Femur (tissue), 1 donor: Measurements from ENCODE around the gene GPHN.
"Not testable (repeated sequence)": the region's sequence is repeated elsewhere in the genome, so short reads cannot be mapped to it uniquely, and the experiment has no call there.

Experiments
- DNase-seq: peaks from one replicate; pipeline ENCODE4 v3.0.0-alpha.2; 2017

GPHN gene

GRCh38 chr14:66827182-66827581, 319.2 kb downstream of the GPHN start:
- DNase-seq: no peak

DNA sequence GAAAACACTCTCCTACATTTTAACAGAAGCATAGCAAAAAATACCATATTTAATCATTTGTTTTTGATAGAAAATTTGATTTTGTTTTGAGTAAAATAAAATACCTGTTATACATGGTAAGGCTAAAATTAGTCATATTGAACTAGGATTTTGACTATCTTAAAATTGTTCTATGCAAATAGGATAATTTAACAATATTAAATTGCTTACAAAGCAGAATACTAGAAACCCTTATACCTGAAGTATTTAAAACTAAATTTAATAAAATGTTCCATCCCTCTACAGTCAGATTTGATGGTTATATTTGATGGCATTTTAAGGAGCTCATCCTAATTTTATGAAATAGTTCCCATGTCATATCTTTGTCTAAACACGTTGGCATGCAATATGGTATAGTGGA, 323.2 kb downstream of the GPHN start:
- DNase-seq: no peak

DNA sequence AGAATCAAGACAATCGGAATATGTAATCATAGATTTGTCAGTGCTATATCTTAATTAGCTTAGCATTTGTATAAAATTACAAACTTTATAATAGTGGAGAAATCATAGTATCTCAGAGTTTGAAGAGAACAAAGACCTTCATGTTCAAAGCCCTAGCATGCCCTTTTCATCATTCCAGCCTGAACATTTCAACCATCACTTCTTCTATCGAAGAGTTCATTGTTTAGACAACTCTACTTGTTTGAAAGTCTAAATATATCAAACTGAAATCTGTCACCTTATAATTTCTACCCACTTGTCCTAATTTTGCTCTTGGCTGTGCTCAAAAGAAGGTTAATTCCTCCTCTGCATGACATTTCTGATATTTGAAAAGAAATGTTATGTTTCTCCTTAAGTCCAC, 325.9 kb downstream of the GPHN start:
- no peak for DNase-seq

DNA sequence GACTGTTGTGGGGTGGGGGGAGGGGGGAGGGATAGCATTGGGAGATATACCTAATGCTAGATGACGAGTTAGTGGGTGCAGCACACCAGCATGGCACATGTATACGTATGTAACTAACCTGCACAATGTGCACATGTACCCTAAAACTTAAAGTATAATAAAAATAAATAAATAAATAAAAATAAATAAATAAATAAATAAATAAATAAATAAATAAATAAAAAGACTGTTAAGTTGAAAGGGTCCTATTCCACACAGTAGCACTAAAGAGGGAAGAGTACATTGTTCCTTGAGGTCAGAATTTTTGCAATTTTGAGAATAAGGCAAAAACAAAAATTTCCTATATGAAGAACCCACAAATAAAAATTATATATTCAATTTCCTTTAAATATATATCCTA, 329.5 kb downstream of the GPHN start:
- DNase-seq: not testable (repeated sequence)

DNA sequence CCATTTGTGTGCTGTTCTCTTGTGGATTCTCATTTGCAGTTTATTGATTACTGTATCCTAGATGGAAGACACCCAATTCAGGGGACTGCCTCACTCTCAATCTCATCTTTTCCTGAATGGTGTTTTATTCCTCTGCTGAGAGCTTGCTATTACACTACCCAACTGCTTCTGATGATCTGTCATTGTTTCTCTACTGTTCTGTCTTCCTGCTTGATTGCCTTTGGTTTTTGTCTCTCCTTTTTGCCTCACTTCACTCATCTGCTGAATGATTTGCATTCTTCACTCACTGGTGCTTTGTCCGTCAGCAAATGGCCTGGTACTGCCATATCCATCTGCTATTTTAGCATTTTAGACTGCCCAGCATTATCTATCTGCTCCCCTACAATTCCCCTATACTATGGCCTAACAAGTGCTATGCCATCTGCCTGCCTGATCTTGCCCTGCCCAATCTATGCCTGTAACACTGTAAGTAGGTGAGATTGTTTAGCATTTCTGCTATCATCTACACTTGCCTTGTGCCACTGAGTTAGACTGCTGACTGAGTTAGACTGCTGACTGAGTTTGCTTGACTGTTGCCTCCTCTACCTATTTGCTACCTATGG, 335.1 kb downstream of the GPHN start:
- DNase-seq: no peak

DNA sequence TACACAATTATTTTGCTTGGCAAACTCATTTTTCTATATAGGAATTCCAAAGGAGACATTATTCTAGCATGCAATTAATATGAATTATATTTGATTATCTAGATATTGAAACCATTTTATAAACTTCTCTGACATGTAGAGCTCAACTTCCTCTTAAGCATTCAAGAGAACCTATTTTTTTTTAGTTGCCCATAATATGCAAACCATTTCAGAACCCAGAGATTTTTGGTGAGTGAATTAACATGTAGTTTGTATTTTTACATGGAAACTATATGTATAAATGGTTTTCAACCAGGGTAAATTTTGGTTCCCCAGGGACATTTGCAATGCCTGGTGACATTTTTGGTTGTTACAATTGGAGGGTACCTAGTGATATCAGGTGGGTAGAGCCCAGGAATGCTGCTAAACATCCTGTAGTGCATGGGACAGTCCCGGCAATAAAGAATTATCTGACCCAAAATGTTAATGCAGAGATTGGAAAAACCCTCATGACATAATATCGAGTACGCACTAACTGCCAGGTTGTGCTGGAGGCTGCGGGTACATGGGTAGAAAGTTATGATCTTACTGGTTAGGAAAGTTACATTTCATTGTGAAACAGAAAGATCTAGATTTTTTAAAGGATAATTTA, 342.4 kb downstream of the GPHN start:
- no peak for DNase-seq

- DNase-seq: no peak
Observed at GRCh38 chr14:66853311-66853710, 345.4 kb downstream of the GPHN start.

GRCh38 chr14:66857867-66858266, 349.9 kb downstream of the GPHN start:
- no peak for DNase-seq

GRCh38 chr14:66859063-66859671, 351.2 kb downstream of the GPHN start:
- DNase-seq: no peak

DNA sequence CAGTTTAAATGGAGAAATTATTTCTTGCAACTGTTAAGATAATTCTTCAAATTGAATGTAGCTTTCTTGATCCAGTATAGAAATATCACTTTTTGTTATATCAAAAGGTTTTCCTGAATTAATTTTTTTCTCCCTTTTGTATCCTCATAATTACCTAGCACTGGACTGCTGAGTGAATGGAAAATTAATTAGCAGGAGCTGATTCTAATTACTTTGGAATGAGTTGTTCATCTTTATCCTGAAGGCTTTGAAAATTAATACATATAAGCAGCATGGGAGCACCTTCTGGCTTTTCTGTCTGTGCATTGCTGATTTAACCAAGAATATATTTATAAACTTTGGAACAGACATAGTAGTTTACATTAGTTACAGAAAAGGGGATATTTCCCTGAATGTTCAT, 373.6 kb downstream of the GPHN start:
- no peak for DNase-seq

DNA sequence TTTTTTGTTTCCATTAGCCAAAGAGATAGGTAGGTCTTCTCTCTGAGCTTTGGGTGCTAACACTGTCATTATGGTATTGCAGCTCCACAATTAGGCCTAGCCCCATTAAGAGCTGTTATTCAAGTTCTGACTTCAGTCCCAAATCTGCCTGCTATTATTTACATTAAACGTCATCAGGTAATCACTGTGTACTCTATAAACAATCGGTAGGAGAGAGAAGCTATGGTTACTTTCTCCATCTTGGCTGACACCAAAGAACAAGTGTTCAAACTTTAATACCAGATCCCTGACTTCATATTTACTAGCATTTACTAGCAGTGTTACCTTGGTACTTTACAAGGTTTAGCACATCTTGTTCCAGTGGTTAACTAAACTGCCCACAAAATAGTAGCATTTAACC, 376.2 kb downstream of the GPHN start:
- no peak for DNase-seq

- no peak for DNase-seq
Observed at GRCh38 chr14:66900719-66901118, 392.8 kb downstream of the GPHN start.

- DNase-seq: no peak
Observed at GRCh38 chr14:66910311-66910840, 402.4 kb downstream of the GPHN start.

GRCh38 chr14:66916421-66916820, 408.5 kb downstream of the GPHN start:
- DNase-seq: no peak

DNA sequence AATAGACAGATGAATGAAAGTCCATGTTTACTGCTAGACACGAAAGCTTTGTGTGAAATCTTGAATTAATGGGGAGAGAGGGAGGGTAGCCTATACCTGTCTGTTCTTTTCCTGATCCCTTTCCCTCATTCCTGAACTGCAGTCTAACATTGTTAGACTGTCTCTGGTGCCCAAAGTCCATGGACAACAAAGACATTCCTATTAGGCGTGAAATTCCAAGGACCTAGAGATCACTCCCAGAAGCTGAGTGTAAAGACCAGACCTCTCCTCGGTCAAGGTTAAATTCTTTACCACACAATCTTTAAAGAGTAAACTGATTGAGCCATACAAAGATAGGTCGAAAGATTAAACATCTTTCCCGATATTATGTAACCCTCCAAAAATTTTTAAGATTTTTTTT, 410.6 kb downstream of the GPHN start:
- no peak for DNase-seq

DNA sequence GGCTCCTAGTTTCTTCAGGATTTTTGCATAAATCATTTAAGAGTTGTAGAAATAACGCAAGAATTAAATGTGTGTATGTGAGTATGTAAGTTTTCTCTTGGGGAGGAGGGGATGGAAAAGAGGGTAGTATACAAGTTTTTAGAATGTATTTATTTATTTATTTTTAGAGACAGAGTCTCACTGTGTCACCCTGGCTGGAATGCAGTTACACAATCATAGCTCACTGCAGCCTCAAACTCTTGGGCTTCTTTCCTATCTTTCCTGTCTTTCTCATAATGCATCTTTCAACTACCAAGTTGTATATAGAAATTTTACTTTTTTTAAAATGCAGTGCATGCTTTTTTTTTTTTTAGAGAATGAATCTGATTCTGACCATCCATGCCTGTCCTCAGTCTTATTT, 412.2 kb downstream of the GPHN start:
- DNase-seq: no peak

- DNase-seq: no peak
Observed at GRCh38 chr14:66923251-66923650, 415.3 kb downstream of the GPHN start.

- no peak for DNase-seq
Observed at GRCh38 chr14:66939409-66939808, 431.5 kb downstream of the GPHN start.

DNA sequence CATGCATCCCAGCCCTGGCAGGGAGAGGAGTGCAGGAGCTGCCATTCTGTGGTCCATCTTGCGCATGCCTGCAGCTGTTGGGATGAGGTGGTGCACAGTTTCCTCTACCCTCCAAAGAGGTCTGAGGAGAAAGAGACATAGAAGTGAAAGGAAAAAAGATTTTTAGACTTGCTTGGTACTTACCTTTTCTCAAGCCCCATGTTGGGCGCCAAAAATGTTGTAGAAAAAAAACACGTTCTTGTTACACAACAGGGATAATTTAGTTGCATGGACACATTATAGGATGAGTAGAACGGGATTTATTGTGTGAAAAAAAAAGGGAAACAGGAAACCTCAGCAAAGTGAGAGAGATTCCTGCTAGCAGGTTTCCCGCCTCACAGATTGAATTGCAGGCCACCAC, 436.9 kb downstream of the GPHN start:
- DNase-seq: no peak

GRCh38 chr14:66955159-66955558, 447.2 kb downstream of the GPHN start:
- no peak for DNase-seq

- no peak for DNase-seq
Observed at GRCh38 chr14:66959437-66960050, 451.6 kb downstream of the GPHN start.

- DNase-seq: no peak
Observed at GRCh38 chr14:66965831-66966230, 457.9 kb downstream of the GPHN start.

GRCh38 chr14:66972469-66972868, 464.5 kb downstream of the GPHN start:
- no peak for DNase-seq
